Limb (tissue), 2 donors: ENCODE data around the gene BPIFB1.
A peak's percentile ranks its signal among the peaks of the same experiment; 100 is the strongest.

Experiments used
- DNase-seq, 2 donors: peaks; one replicate each; pipeline ENCODE4 v3.0.0-alpha.2; 2016; ENCODE audit errors: extremely low spot score in 2 of 2

Gene BPIFB1

DNA sequence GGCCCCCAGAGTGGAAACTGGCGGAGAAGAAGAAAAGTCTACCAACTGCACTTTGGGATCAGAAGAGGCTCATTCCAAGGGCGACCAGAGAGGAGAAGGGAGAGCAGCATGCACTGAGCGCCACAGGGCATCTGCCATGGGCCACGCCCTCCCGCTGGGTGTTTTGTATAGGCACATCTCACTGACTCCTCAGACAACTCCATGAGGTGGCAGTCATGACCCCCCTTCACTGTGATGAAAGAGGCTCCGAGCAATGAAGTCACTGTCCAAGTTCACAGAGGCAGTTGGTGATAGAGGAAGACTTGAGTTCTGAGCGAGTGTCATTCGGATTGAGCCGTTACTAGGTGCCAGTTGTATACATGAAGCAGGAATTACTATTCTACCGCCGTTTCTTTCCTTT, 15.4 kb downstream of the BPIFB1 start:
- DNase-seq: no peak

DNA sequence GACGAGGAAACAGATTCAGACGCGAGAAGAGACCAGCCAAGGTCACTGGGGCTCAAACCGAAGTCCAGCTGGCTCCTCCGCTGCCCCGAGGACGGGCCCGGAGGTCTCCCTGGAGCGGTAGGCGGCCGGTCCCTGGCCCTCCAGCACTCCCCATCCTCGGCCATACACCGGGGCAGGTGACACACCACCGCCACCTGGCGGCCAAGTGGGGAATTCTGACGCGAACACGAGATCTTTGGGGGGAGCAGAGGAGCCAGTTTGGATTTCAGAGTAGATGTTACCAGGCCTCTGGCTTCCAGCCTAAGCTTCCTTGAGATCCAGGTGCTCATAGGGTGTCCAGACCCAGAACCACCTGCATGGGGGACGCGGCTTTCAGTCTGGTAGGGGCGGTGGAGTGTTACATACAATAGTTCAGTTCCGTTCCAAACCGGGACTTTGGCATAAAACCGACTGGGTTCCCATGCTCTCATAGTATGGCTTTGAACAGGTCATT, 16.1 kb downstream of the BPIFB1 start:
- peak; percentile 24 to 78 for DNase-seq

DNA sequence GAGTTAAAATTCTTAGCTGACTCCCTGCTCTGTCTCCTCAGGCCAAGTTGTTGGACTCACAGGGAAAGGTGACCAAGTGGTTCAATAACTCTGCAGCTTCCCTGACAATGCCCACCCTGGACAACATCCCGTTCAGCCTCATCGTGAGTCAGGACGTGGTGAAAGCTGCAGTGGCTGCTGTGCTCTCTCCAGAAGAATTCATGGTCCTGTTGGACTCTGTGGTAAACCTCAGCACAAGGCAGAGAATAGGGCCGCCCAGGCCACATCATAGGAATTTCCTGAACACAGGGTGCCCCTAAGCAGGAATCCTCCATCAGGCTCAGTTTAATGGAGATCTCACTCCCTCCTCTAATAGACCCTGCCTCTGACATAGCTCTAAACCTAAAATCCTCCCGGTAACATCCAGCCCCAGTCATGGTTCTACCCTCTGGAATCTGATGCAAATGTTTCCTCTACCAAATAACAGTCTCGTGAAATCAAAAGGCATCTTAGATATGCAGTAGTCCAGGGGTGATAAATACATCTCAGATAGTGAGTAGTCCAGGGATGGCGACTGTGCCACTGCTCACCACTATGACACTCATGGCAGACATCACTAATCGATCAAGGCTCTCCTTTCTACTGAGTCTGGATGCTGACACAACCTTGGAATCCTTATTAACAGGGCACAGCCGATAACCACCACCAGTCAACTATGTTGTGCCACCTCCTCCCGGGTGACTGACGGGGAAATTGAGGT, 18.3 kb downstream of the BPIFB1 start:
- no peak for DNase-seq

DNA sequence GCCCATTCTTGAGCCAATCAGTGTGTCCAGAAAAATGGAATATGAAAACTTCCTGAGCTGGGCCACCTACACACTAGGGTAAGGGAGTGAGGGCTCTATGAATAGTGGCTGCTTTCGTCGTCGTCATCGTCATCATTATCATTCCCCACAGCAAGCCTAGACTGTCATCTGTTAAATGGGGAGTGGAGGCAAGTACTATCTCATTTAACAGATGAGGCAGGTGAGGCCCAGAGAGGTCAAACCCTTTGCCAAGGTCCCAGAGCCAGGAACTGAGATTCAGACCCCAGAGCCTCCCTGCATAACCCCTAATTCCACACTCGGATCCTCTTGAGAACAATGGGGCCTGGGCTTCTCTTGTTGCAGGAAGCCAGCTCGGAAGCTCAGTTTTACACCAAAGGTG, 20.6 kb downstream of the BPIFB1 start:
- no peak for DNase-seq

DNA sequence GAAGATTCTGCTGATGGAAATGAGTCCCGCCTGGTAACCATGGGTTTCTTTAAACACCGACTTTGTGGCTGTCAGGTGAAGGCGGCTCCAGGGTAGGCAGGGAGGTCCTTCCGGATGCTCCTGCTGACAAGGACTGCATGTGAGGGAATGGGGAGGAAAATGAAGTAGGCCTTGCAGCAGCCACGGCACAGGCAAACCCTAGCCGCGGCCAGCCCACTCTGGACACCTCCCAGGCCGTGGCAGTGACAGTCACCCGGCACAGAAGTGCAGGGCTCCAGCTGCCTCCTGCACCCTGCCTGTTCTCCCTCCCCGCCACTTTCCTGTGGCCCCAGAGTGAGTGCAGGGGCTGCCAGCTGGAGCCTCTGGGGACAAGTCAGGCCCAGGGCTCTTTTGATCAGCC, 21.0 kb downstream of the BPIFB1 start:
- DNase-seq: no peak

DNA sequence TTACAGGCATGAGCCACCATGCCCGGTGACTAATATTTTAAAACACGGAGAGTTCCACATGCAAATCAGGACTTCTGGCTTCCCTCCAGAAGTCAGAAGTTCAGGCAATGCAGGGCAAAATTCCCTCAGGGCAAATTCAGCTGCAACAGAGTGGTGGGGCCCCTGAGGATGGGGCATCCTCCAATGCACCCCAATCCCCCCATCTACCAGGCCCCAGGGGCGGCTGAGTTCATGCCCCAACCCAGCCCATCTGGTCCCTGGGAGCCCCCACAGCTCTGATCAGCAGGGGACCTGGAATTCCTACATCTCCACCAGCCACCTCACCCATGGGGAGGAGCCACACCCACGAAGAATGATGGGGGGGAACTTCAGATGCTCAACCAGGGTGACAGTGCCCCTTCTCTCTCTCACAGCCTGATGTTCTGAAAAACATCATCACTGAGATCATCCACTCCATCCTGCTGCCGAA, 22.6 kb downstream of the BPIFB1 start:
- DNase-seq: no peak

DNA sequence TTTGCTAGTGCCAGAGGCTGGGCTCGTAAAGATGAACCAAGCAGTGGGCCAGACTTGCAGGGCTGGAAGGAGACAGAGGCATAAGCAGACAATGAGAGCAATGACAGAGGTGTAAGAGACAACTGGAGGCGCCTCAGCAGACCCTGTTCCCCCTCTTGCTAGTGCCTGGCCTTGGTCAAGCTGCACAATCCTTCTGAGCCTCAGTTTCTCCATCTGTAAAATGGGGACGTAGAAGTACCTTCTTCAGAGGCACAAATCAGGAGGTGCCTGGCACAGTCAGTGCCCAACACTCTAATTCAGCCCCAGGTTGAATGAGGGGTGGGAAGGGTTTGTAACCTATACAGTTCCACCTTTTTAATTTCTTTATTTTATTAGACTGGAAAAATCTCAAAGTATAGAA, 23.2 kb downstream of the BPIFB1 start:
- no peak for DNase-seq

DNA sequence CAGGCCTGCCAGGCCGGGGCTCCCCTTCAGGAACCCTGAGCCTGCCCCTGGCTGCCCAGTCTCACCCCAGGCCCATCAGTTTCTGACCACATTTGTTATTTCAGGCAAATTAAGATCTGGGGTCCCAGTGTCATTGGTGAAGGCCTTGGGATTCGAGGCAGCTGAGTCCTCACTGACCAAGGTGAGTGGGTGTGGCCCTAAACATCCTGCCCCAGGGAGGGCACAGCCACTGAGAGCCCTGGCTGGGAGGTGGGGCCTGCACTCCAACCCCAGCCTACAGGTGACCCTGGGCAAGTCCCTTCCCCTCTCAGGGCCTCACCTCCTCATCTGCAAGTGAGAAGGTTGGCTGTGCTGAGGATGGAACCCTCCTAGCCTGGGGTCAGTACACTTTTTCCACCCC, 23.8 kb downstream of the BPIFB1 start:
- DNase-seq: no peak

DNA sequence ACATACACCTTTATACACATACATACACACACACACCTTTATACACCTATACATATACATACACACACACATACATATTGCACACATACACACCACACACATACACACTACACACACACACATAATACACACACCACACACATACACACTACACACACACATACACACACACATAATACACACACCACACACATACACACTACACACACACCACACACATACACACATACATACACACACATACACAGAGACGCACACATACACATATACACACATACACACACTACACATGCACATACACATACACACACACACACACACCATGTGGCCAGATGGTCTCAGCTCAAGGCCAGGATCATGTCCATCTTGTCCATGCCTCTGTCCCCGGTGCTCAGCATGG, 25.7 kb downstream of the BPIFB1 start:
- DNase-seq: no peak

DNA sequence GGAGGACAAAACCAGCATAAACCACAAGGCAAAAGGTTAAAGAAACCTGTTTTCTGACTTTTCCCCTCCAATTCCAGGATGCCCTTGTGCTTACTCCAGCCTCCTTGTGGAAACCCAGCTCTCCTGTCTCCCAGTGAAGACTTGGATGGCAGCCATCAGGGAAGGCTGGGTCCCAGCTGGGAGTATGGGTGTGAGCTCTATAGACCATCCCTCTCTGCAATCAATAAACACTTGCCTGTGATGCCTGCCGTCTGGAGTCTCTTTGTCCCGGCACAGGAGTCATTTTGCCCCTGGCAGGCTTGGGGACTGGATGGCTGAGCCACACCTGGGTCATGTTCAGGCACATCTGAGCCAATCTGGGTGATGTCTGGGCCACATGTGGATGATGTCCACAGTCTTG, 26.6 kb downstream of the BPIFB1 start:
- DNase-seq: no peak

DNA sequence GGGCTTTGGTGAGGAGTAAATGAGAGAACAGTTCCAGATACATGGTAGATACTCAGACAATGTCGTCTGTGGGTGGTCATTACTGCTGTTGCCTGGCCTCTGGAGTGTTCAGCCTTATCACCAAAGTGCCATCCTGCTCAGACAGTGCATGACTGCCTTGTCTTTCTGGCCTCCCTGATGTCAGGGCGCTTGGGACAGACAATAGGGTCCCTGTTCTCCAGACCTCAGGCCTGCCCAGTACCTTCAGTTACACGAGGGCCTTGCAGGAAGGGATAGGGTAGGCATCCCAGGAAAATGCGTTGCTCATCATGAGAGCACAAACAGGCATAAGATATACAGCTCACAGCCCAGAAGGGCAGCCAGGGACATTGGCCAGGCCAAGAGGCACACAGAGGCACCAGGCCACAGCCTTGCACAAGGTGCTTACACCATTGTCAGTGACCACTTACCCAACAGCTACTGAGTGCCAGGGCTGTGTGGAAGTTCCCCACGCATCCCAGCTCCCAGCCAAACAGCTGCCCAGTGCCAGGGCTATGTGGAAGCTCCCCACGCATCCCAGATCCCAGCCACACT, 27.4 kb downstream of the BPIFB1 start:
- DNase-seq: no peak

DNA sequence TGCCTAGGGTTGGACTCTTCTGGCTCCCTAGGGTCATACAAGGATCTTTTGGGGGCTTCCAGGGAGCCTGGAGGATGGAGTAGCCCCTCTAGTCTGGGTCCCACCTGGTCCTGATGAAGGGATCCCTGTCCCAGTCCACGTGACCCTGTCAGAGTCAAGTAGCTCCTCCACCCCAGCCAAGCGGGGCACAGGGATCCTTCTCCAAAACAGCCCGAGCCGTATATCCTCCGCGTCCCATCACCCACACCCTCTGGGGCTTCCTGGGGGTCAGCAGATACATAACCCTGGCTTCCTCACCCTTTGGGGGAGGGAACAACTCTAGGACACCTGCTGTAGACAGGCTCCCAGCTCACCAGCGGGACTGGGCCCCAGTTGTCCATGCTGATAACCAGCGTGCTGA, 28.0 kb downstream of the BPIFB1 start:
- DNase-seq: no peak

DNA sequence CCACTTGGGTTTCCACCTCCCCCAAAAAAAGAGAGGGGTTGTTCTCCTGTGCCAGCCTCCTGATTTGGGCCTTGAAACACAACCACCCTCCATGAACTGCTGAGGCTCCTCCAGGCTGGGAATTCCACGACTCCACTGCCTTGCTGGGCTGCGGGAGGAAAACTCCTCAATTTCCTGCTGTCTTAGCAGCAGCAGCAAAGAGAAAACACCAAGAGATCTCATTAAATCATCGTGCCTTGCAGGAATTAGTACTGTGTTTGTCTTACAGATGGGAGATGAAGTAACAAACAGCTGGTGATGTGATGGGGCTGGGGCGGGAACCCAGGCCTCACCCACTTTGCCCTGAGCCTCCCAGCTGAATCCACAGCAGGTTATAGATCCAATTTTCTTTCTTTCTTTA, 29.0 kb downstream of the BPIFB1 start:
- no peak for DNase-seq

DNA sequence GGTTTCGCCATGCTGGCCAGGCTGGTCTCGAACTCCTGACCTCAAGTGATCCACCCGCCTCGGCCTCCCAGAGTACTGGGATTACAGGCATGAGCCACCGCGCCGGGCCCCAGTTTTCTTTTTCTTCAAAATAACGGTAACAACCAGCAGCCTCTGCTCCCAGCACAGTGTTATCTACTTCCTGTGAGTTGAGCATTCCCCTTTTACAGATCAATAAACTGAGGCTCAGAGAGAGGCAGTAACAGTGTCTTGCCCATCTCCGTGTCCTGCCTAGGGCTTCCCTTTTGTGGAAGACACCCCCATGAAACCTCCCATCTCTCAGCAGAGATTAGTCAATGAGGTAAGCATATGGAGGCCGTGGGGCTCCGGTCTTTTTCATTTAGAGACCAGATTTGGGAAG, 29.6 kb downstream of the BPIFB1 start:
- no peak for DNase-seq

DNA sequence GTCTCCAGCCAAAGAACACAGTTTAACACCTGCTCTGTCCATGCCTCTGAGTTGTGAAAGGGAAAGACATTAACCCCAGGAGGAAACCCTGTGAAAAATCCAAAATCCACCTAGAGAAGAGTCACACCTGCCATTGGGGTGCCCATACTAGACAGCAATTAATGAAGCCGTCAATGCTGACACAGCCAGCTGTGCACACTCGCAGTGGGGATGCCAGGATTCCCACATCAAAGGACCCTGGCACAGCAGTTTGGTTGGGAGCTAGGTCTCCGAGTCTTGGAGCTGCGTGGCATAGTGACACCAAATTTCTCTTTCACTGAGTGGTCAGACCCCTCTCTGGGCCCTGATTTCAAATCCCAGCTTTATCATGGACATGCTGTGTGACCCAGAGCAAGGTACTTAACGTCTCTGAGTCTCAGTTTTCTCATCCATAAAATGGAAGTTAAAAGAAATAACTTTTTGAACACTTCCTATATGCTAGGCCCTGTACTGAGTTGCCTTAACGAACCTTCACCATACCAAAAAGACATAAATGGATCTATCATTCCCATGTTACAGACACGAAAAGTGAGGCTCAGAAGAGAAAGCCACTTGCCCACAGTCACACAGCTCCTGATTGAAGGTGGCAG, 30.8 kb downstream of the BPIFB1 start:
- no peak for DNase-seq

DNA sequence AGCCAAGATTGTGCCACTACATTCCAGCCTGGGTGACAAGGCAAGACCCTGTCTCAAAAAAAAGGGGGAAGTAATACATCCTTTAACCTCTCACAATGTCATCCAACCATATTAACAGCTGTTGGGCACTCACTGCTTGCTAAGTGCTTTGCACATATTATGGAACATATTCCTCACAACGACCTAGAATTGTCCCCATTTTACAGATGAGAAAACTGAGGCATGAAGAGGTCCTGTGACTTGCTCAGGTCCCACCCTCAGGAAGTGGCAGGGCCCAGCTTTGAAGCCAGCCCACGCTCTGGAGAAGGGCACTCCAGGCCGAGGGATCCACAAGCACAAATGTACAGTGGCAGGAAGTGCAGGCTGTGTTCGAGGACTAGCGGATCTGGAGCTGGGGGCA, 33.3 kb downstream of the BPIFB1 start:
- no peak for DNase-seq

DNA sequence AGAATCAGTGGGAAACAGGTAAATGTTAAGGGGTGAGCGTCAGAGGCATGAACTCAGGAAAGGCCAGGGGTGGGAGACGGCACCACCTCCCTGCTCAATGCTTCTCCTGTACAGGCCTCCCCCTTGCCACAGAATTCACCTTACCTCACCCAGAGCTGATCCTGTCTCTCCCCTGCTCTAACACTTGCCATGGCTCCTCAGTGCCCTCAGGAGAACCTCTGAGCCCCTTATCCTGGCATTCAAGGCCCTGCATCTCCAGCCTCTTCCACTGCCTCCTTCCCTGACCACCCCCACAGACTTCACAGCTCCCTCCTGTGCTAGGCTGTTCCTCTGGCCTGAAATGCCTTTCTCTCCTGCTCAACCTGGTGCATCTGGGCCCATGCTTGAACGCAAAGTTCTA, 33.9 kb downstream of the BPIFB1 start:
- no peak for DNase-seq

DNA sequence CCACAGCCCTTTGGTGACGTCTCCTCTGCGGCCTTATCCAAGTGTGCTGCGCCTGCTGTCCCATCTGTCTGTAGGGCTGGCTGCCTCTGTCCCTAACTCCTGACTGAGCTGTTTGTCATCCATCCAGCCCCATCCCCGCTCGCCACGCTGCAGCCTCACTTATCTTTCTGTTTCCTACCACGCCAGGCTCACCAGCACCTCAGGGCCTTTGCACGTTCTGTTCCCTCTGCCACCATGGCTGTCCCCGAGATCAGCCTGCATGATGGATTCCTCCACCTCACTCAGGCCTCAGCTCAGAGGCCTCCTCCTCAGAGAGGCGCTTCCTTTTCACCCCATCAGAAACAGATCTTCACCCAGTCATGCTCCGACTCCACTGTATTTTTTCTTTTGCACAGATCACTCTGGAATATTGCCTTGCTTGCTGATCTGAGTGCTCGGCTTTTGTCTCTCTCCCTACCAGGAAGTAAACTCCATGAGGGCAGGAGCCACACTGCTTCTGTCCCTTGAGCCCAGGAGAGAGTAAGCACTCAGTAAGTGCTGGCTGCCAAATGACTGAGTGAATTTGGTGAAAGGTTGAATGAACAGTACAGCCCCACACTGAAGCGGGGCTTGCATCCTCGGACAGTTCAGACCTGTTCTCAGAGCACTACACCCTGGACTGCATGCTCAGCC, 34.5 kb downstream of the BPIFB1 start:
- DNase-seq: no peak

DNA sequence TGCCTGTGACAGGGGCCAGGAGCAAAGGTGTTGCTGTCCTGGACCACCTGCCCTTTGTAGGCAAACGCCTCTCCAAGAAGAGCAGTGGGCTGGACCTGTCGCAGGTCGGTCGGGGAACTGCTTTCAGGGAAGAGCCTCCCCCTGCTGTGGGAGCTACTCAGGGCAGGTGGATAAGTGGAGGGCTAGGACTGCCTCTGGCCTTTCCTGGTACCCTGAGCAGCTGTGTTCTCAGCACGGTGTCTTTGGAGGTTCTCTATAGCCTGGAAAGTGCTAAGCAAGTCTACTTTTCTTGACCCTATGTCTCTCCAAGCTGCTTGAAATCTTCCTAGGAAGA, 35.0 kb downstream of the BPIFB1 start:
- no peak for DNase-seq

DNA sequence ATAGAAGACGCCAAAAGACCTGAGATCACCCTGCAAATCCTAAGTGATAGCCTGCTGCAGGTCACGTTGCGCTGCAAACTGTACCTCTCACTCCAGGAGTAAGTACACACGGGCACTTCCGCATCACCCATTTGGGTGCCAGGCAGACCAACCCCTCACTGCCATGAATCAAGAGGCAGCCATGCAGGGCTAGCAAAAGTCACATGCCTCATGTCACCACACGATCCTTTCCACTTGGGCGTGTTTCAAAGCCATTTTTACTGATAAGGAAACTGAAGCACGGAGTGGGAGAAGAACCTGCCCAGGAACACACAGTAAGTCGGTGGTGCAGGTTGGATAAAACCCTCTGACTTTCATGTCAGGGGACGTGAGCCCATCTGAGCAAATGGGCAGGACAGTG, 37.0 kb downstream of the BPIFB1 start:
- DNase-seq: no peak

DNA sequence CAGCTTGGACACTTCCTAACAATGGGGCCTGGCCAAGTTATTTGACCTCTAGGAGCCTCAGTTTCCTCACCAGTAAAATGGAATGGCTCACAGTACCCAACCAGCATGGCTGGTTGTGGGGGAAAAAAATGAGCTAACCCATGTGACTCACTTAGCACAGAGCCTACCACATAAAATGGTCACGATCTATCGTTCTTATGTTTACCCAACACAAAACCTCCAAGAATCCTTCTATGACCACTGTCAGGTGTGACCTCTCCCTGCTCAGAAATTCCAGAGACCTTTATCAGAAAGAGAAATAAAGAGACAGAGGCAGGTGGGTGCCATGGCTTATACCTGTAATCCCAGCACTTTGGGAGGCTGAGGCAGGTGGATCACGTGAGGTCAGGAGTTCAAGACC, 39.4 kb downstream of the BPIFB1 start:
- no peak for DNase-seq

DNA sequence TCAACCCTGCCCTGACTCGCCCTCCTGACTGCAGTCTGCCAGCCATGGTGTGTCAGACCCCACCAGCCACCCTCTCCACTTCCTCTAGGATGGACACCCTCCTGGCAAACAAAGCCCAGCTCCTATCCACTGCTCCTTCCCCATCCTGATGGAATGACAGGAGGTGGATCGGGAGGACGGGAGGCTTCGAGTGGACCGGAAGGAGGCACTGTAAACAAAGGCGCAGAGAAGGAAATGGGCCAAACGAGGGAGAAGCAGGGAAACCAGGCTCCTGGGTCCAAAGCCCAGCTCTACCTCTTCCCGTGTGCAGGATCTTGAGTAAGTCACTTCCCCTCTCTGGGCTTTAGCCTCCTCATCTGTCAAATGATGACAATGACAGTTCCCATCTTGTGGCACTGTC, 40.2 kb downstream of the BPIFB1 start:
- no peak for DNase-seq

DNA sequence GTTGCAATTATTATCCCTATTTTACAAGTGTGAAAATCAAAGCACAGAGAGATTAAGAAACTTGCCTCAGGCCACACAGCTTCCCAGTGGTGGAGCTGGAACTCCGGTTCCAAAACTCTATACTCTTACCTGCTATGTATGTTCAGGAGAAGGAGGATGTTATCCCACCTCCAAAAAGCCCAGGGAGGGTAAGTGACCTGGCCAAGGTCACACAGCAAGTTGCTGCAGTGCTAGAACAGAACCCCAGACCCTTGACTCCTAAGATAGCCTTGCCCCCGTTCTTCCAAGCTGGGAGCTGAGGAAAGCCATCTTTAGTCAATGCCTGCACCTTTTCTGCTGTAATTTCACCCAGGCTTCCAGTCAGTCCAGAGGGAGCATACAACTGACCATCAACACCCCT, 42.3 kb downstream of the BPIFB1 start:
- DNase-seq: no peak
